KOPT-K1 (cell line): Measurements from ENCODE around the gene HMX3.

Experiments used
- H3K27ac ChIP-seq: fragments of 200-600 bp; sonication (generic); 2 replicates; pipeline ENCODE4 v1.5.1; 2016; ENCODE audit warnings: antibody characterized with exemption, mild to moderate bottlenecking, low read depth, low read length; ENCODE audit not compliant: poor library complexity, severe bottlenecking
- H3K36me3 ChIP-seq: fragments of 200-600 bp; sonication (generic); 2 replicates; pipeline ENCODE4 v1.5.1; 2017; ENCODE audit warnings: antibody characterized with exemption, mild to moderate bottlenecking, low read length, moderate library complexity; ENCODE audit not compliant: insufficient read depth
- H3K9me3 ChIP-seq: fragments of 200-600 bp; sonication (generic); 2 replicates; pipeline ENCODE4 v1.5.1; 2017; ENCODE audit warnings: antibody characterized with exemption, low read length, mild to moderate bottlenecking; ENCODE audit not compliant: insufficient read depth, poor library complexity, severe bottlenecking

HMX3 gene

GRCh38 chr10:123126246-123126645 is 9.5 kb upstream of the HMX3 start:
- Histone ChIP-seq H3K36me3 (no peaks in the 10 kb centered on the region), H3K9me3 (peaks cover 10% of the 10 kb centered on the region), H3K27ac (no peak overlapping the region)

DNA sequence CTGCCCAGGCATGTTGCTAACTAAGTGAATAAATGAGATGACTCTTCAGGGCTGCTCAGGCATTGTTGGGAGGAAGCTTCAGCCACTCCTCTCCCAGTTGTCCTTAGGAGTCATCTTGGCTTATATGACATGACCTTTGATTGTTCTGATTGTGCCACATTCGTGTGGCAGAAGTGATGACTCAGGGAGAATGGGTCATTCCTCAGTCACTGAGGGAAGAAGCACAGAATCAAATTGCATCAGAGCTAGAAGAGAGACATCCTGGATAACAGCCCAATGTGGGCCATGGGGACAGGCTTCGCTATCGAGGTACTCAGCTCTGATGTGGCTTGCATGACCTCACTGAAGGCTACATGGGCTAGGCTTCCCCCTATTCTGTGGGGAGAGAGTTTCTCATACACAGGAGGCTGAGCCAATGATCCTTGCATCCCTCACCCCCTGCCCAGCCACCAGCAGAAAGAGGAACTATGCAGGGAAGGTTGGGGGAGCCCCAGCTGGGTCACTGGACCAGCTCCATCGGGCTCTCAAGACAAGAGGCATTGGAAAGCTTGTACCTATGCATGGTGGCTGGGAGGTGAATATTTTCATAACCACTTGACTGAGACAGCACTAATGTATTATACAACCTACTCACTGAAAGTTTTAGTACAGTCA is 6.0 kb upstream of the HMX3 start:
- Histone ChIP-seq H3K36me3 (no peaks in the 10 kb centered on the region), H3K9me3 (peaks cover 10% of the 10 kb centered on the region), H3K27ac (no peak overlapping the region)

DNA sequence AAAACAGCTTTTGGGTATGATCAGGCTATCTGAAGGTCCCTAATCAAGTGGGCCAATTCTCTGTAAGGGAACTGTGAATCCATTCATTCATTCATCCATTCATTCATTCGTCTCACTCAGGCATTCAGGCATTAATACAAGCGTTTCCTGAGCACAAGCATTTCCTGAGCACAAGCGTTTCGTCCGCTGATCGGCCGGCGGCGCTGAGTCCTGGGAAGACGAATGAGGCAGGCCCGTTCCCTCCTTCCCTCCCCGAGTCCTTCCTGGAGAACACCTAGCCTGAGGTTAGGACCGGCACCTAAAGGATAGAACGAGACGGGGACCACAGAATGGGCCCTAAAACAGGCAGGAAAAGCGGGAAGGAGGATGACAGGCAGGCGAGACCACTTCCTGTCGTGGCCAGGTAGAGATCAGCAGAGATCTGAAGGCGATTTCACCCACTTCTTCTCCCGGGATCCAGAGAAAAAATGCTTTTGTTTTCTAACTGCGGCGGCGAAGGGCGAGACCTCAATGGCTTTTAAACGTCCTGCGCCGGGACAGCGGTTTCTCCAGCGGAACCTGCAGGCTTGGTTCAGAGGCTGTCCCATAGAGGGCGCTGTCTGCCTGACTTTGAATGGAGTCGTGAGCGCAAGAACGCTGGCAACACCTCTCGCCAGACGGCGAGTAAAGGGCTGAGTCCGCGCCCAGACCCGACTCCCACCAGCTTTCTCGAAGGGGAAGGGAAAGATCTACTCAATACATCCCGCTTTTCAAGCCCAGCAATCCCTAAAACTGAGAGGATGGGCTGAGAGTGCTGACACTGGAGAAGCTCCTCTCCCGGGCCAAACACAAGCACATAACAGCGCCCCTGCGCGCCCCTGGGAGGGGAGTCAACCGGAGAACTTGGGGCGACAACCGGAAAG is 2.9 kb upstream of the HMX3 start:
- Histone ChIP-seq H3K27ac (no peak overlapping the region), H3K36me3 (no peaks in the 10 kb centered on the region), H3K9me3 (peaks cover 13% of the 10 kb centered on the region)

GRCh38 chr10:123133541-123134342 is 2.0 kb upstream of the HMX3 start:
- Histone ChIP-seq H3K27ac (no peak overlapping the region), H3K9me3 (peaks cover 5% of the 10 kb centered on the region), H3K36me3 (no peaks in the 10 kb centered on the region)

DNA sequence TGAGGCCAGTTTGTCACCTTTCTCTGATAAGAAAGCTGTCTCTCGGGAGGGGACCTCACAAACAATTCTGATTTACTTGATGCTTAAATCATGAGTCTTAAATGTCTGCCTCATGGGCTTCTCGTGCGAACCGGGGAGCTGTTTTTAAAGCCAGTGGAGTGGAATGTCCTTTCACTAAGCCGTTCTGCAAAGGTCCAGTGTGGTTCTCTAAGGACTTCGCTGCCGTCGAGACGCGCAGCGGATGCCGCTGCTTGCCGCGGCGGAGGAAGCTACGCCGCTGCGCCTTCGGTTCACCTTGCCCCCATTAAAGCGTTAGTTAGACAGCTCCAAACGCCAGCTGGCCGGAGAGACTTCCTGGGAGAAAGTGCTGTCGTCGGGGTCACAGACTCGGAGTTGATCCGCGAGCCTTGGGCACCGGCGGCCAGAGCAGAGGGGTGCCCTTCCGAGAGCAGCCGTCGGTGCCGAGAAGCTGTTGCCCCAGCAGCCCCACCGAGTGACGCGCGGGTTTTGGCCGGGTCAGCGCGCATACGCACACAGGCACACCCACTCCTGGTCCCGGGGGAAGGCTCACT is 1.3 kb upstream of the HMX3 start:
- Histone ChIP-seq H3K9me3 (peaks cover 3% of the 10 kb centered on the region), H3K36me3 (no peaks in the 10 kb centered on the region), H3K27ac (no peak overlapping the region)

- H3K36me3 ChIP-seq: no peaks in the 10 kb centered on the region
- peak overlapping the region; percentile 44 for H3K27ac ChIP-seq
- H3K9me3 ChIP-seq: peaks cover 3% of the 10 kb centered on the region
Observed at GRCh38 chr10:123134915-123135414, 805 bp upstream of the HMX3 start.

- Histone ChIP-seq H3K9me3 (peaks cover 3% of the 10 kb centered on the region), H3K36me3 (no peaks in the 10 kb centered on the region), H3K27ac (no peak overlapping the region)
Observed at GRCh38 chr10:123136221-123136805, 543 bp downstream of the HMX3 start.

DNA sequence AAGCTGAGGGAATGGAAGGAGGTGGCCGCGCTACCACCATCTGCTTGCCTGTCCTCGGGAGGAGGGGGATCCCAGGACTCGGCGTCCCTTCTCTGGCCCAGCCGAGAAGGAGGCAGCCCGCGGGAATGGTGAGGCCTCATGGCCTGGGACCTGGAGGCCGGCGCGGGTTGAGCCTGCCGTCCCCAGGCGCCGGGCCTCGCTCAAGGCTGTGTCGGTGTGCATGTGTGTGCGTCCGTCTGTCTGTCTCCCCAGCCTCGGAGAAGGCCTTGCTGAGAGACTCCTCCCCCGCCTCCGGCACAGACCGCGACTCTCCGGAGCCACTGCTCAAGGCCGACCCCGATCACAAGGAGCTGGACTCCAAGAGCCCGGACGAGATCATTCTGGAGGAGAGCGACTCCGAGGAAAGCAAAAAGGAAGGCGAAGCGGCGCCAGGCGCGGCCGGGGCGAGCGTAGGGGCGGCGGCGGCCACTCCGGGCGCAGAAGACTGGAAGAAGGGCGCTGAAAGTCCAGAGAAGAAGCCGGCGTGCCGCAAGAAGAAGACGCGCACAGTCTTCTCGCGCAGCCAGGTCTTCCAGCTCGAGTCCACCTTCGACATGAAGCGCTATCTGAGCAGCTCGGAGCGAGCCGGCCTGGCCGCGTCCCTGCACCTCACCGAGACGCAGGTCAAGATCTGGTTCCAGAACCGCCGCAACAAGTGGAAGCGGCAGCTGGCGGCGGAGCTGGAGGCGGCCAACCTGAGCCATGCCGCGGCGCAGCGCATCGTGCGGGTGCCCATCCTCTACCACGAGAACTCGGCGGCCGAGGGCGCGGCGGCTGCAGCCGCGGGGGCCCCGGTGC is 1.3 kb downstream of the HMX3 start:
- H3K27ac ChIP-seq: no peak overlapping the region

DNA sequence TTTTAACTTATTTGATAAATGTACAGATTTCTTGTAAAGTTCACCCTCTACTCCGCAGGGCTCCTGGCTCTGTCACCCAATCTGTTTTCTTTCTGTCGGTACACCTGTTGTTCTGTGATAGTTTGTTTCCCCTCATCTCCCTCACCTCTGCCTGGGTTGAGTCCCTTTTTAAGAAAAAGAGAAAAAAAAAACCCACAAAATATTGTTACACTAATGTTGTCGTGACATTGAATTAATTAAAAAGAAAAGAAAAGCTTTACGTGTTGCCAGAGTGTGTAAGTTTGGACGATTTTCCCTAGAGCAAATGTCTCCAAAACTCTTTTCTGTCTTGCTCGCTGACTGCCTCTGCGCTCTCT is 3.4 kb downstream of the HMX3 start:
- no peaks in the 10 kb centered on the region for H3K36me3 ChIP-seq
- no peak overlapping the region for H3K27ac ChIP-seq
- peaks cover 3% of the 10 kb centered on the region for H3K9me3 ChIP-seq

More for the DNA sequence above, 1.3 kb downstream of the HMX3 start:
- H3K36me3 ChIP-seq: no peaks in the 10 kb centered on the region
- peaks cover 3% of the 10 kb centered on the region for H3K9me3 ChIP-seq

DNA sequence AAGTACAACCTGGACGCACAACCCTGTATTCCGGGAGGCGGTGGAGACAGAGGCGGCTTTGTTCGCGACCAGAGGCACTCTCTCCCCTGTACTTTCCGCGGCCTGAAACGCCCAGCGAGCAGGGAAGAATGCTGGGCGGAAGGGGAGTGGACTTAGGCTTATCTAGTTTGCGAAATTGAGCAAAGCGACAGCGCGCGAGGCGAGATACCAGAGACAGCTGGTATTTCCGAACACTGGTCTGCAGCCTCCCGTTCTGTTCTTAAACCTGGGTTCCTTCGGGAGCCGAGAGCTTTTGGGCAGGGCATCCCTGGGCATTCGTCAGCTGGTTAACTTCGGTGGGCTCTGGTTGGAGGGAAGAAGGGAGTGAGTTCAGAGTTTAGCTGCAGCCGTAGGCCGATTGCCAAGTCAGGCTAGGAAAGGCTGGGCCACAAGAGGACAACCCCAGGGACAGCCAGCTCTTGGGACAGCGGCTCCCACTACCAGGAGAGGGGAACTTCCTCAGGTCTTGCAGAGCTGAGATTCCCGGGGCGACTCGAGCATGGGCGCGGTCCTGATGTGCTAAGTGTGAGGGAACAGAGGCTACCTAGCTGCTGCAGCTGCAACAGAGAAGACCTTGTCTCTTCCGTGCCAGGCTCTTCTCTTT is 3.9 kb downstream of the HMX3 start:
- H3K36me3 ChIP-seq: no peaks in the 10 kb centered on the region
- no peak overlapping the region for H3K27ac ChIP-seq
- peaks cover 3% of the 10 kb centered on the region for H3K9me3 ChIP-seq

GRCh38 chr10:123140164-123140982 is 4.6 kb downstream of the HMX3 start:
- Histone ChIP-seq H3K9me3 (peaks cover 3% of the 10 kb centered on the region), H3K27ac (no peak overlapping the region), H3K36me3 (no peaks in the 10 kb centered on the region)

DNA sequence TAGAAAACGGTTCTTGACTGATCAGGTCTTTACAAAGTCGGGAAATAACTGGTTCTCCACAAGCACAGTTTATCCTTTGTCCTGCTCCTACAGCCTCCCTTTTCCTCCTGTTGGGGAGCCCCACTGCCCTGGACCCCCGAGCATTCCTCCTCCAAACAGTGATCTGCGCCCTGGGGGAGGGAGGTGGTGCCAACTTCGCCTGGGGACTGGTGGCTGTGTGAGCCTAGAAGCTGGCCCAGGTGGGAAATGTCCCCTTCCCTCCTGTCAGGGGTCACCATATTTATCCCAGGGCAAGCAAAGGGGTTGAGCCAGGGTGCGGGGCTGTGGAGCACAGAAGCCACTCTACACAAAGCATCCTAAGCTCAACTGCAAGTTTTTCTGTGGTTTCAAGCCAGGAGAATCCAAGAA is 5.2 kb downstream of the HMX3 start:
- Histone ChIP-seq H3K36me3 (no peaks in the 10 kb centered on the region), H3K9me3 (peaks cover 3% of the 10 kb centered on the region), H3K27ac (no peak overlapping the region)
